Endodermal cell (in vitro differentiated cells): ENCODE results near the gene CLSTN2. TPM values are rescaled to one million over a fixed set of nuclear protein-coding genes. Genes with fewer than 3 reads are reported as not detected.

ENCODE experiments used
- DNase-seq: peaks from one replicate; pipeline ENCODE4 v3.0.0-alpha.2; 2017
- H3K27ac ChIP-seq: 2 replicates; pipeline ENCODE4 v1.5.1; 2013; ENCODE audit warnings: mild to moderate bottlenecking, low read depth, low read length, moderate library complexity
- H3K27me3 ChIP-seq: 2 replicates; pipeline ENCODE4 v1.6.1; 2013; ENCODE audit warnings: mild to moderate bottlenecking, low read length, moderate library complexity; ENCODE audit not compliant: insufficient read depth, control insufficient read depth, poor library complexity, severe bottlenecking
- H3K36me3 ChIP-seq: 2 replicates; pipeline ENCODE4 v1.7.0; 2013; ENCODE audit warnings: mild to moderate bottlenecking, low read length, moderate library complexity; ENCODE audit not compliant: control insufficient read depth, insufficient read depth
- H3K4me1 ChIP-seq: one replicate; pipeline ENCODE4 v1.7.0; 2013; ENCODE audit warnings: low read length; ENCODE audit not compliant: control insufficient read depth, insufficient read depth
- H3K4me3 ChIP-seq: 2 replicates; pipeline ENCODE4 v1.5.1; 2013; ENCODE audit warnings: mild to moderate bottlenecking, low read length, moderate library complexity
- H3K9ac ChIP-seq: 2 replicates; pipeline ENCODE4 v1.6.1; 2013; ENCODE audit warnings: mild to moderate bottlenecking, low read length, moderate library complexity; ENCODE audit not compliant: poor library complexity, severe bottlenecking; ENCODE audit errors: extremely low read depth
- H3K9me3 ChIP-seq: 2 replicates; pipeline ENCODE4 v1.6.1; 2013; ENCODE audit warnings: mild to moderate bottlenecking, low read length, moderate library complexity; ENCODE audit not compliant: control insufficient read depth
- H3K27ac Mint-ChIP-seq: 2 replicates; pipeline ENCODE4 v1.8.0; 2020; ENCODE audit warnings: mixed read lengths
- H3K27me3 Mint-ChIP-seq: 2 replicates; pipeline ENCODE4 v1.8.0; 2021; ENCODE audit warnings: mild to moderate bottlenecking, mixed read lengths; ENCODE audit not compliant: insufficient read depth
- H3K36me3 Mint-ChIP-seq: 2 replicates; pipeline ENCODE4 v1.8.0; 2020; ENCODE audit warnings: low read depth, mixed read lengths
- H3K4me1 Mint-ChIP-seq: 2 replicates; pipeline ENCODE4 v1.8.0; 2020; ENCODE audit warnings: mixed read lengths
- H3K4me3 Mint-ChIP-seq: 2 replicates; pipeline ENCODE4 v1.8.0; 2020; ENCODE audit warnings: mild to moderate bottlenecking, moderate library complexity, mixed read lengths
- H3K9me3 Mint-ChIP-seq: 2 replicates; pipeline ENCODE4 v1.8.0; 2020; ENCODE audit warnings: mild to moderate bottlenecking, mixed read lengths
- WGBS, 2 experiments: methylation state at CpG; one replicate each; pipeline versions ENCODE4 v1.1.5 to v1.1.7; 2013; ENCODE audit warnings: missing lambda C conversion rate in 2 of 2, mixed read lengths in 1 of 2; ENCODE audit not compliant: insufficient coverage in 1 of 2, insufficient read length in 1 of 2; 5-methylcytosine and 5-hydroxymethylcytosine counted together
- total RNA-seq, 2 donors: library from RNA; stranded (reverse); fragmentation: NEBNext Ultra II Directional in 1 of 2; extraction: Animal tissue kit (Norgen Biotek cat#: 25700) in 1 of 2; gene quantifications; 2 replicates in 1 of 2; 3 replicates in 1 of 2; pipeline ENCODE4 v1.2.1, GENCODE V29; 2021
- TF ChIP-seq, protein P1 (sequence below): fragments of 200-600 bp; sonication (generic); conservative IDR thresholded peaks from 2 replicates; pipeline ENCODE4 v1.5.0; 2021; ENCODE audit warnings: antibody characterized with exemption, mild to moderate bottlenecking

CLSTN2 gene
- total RNA-seq, 2 donors from 2014 or later, result 0.13 to 0.42 TPM

DNA sequence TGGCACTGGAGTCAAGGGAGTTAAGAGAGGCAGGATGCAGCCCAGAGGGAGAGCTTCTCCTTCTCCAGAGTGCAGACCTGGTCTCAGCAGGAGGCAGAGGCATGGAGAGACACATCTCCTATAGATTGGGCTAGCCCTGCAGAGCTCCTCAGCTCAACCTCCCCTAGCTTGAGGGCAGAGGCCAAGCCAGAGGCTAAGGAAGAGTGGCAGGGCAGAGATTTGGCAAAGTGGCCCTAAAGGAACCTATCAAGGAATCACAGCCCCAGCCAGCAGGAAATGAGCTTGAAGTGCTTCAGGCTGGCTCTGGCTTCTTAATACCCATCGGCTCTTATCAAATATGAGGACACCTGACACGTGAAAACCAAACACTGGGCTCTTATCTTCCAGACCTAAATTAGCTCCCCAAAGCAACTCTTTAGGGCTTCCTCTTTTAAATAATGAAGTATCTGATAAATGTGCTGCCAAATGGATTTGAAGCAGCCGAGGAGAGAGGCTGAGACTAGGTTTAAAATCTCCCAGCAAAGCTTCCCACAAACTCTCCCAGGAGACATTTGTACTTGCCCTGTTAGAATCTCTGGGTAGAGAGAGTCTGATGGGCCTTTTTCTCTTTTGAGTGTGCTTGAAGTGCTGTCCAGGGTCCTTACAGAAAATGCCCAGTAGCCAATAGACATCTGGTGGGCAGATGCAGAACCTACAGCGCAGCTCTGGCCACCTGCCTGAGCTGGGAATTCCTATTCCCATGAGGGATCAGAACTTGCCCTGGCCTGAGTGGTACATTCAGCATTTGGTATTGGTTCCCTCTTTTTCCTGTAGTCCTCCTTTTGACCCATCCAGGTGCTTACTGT lies 271.4 kb downstream of the CLSTN2 start:
- Histone ChIP-seq H3K36me3 (no peaks in the 10 kb centered on the region), H3K27me3 (no peaks in the 10 kb centered on the region), H3K4me3 (no peak overlapping the region), H3K27ac (no peak overlapping the region), H3K9ac (no peak overlapping the region), H3K9me3 (no peaks in the 10 kb centered on the region), H3K4me1 (peaks cover 21% of the 10 kb centered on the region)
- H3K9me3 Mint-ChIP-seq, result no peaks in the 10 kb centered on the region
- H3K27ac Mint-ChIP-seq, result peak overlapping the region; percentile 4
- WGBS, 2 experiments, result 36 to 44% methylated on average over 1 to 4 of the region's 4 CpGs
- peaks cover 14% of the 10 kb centered on the region for H3K27me3 Mint-ChIP-seq
- TF ChIP-seq, protein P1, sequence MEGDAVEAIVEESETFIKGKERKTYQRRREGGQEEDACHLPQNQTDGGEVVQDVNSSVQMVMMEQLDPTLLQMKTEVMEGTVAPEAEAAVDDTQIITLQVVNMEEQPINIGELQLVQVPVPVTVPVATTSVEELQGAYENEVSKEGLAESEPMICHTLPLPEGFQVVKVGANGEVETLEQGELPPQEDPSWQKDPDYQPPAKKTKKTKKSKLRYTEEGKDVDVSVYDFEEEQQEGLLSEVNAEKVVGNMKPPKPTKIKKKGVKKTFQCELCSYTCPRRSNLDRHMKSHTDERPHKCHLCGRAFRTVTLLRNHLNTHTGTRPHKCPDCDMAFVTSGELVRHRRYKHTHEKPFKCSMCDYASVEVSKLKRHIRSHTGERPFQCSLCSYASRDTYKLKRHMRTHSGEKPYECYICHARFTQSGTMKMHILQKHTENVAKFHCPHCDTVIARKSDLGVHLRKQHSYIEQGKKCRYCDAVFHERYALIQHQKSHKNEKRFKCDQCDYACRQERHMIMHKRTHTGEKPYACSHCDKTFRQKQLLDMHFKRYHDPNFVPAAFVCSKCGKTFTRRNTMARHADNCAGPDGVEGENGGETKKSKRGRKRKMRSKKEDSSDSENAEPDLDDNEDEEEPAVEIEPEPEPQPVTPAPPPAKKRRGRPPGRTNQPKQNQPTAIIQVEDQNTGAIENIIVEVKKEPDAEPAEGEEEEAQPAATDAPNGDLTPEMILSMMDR, result peak; percentile 70
- H3K4me3 Mint-ChIP-seq, result no peak overlapping the region
- H3K36me3 Mint-ChIP-seq, result no peaks in the 10 kb centered on the region
- peaks cover 61% of the 10 kb centered on the region for H3K4me1 Mint-ChIP-seq
- DNase-seq, result peak; percentile 84

DNA sequence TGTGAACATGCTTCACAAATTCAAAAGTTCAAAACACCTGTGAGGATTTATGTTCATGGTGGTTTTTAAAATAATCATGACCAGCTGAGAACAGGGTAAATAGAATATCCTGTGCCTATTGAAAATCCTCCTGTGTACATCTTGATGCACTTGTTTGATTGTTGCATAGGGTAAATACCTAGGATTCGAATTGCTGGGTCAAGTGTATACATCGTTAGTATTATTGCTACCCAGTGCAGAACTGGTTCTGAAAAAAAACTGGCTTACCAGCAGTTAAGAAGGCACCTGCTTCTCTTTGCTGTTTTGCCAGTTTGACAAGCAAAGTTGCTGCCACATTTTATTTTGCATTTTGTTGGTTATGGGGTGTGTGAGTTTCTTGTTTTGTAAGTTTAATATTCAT lies 272.6 kb downstream of the CLSTN2 start:
- H3K9ac ChIP-seq, result no peak overlapping the region
- H3K36me3 ChIP-seq, result no peaks in the 10 kb centered on the region
- no peak overlapping the region for H3K27ac Mint-ChIP-seq
- H3K4me1 ChIP-seq, result peaks cover 24% of the 10 kb centered on the region
- no peak overlapping the region for H3K4me3 Mint-ChIP-seq
- H3K4me3 ChIP-seq, result no peak overlapping the region
- TF ChIP-seq, protein P1, result no peak
- peaks cover 53% of the 10 kb centered on the region for H3K4me1 Mint-ChIP-seq
- no peaks in the 10 kb centered on the region for H3K9me3 Mint-ChIP-seq
- H3K9me3 ChIP-seq, result no peaks in the 10 kb centered on the region
- H3K27me3 Mint-ChIP-seq, result peaks cover 14% of the 10 kb centered on the region
- no peak for DNase-seq
- no peak overlapping the region for H3K27ac ChIP-seq
- 92 to 100% methylated on average over 2 of the region's 2 CpGs for WGBS, 2 experiments
- H3K27me3 ChIP-seq, result no peaks in the 10 kb centered on the region
- no peaks in the 10 kb centered on the region for H3K36me3 Mint-ChIP-seq

DNA sequence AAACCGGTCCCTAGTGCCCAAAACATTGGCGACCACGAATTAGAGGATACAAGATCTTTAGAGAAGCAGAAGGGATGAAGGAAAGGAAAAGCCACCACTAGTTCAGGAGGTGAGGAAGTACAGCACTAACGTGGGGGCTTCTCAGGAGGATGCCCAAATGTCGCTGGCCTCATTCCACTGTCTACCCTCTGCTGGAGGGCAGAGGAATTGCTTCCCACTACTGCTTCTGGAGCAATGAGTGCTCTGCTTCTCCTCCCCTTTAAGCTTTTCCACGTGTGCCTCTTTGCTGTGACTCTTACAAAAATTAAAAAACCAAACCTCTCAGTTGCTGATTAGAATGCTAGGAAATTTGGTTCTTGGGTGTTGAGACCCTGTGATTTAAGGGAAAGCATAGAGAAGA lies 281.3 kb downstream of the CLSTN2 start:
- DNase-seq, result no peak
- Mint-ChIP-seq H3K27ac (no peak overlapping the region), H3K27me3 (no peaks in the 10 kb centered on the region), H3K4me1 (peaks cover 29% of the 10 kb centered on the region), H3K4me3 (no peak overlapping the region), H3K9me3 (peaks cover 16% of the 10 kb centered on the region), H3K36me3 (peaks cover 3% of the 10 kb centered on the region)
- H3K27ac ChIP-seq, result no peak overlapping the region
- H3K9ac ChIP-seq, result no peak overlapping the region
- peaks cover 22% of the 10 kb centered on the region for H3K4me1 ChIP-seq
- peaks cover 16% of the 10 kb centered on the region for H3K9me3 ChIP-seq
- H3K27me3 ChIP-seq, result no peaks in the 10 kb centered on the region
- no peaks in the 10 kb centered on the region for H3K36me3 ChIP-seq
- H3K4me3 ChIP-seq, result peak overlapping the region; percentile 6
- TF ChIP-seq, protein P1, result peak; percentile 56
- WGBS, 2 experiments, result 63 to 89% methylated on average over 3 to 6 of the region's 6 CpGs
